ENCODE measurements around the gene SNTB2.

The SNTB2 gene

DNA sequence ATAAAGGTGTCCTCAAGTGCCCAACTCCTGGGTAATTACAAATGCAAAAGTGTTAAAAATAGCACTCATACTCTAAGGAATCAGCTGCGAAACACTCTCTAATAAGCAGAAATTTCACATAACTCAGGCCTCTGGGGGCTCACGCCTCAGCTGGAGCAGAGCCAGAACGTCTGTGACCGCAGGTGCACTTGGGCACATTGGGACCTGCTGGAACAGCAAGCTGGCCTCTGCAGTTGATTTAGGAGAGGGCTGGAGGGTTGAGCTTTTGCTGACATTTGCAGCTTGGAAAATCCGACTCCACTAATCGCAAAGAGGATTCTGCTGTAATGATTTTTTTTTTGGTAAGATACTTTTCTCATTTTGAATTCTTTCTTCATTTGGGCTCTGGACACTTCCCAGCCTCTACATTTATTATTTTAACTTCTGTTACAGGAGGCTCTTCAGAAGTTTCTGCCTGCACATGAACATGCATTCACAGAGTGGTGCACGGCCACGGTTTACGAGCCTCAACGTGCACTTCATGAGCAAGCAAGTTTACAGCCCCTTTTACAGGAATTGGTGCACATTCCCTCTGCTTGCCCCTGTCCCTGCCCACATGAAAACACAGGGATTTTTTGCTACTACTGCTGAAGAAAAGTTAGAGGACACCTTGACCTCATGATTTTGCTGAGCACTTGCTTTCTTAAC lies 4.1 kb upstream of the SNTB2 start:
- DNase-seq, result no peak

DNA sequence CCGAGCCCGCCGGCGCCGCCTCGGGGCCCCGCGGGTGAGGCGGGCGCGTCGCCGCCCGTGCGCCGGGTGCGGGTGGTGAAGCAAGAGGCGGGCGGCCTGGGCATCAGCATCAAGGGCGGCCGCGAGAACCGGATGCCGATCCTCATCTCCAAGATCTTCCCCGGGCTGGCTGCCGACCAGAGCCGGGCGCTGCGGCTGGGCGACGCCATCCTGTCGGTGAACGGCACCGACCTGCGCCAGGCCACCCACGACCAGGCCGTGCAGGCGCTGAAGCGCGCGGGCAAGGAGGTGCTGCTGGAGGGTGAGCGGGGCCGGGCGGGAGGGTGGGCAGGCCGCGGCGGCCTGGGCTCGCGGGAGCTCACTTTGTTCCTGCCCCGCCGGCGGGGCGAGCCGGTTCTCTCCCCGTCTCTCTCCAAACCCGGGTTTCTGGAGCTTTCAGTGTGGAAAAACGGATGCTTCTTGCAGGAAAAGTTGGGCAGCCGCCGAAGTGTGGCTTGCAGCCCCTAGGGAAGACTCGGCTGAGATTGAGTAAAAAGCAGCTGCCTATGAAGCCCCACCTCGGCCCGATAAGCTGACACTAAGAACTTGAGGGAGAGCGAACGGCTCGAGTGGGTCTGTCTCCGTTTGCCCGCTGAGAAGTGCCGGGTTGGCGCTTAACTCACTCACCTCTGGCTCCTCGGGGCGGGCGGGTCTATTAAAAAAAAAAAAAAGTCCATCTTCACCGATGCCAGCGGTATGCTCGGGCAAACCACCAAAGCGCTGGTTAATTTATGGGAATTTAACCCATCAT lies 677 bp downstream of the SNTB2 start:
- no peak for DNase-seq

DNA sequence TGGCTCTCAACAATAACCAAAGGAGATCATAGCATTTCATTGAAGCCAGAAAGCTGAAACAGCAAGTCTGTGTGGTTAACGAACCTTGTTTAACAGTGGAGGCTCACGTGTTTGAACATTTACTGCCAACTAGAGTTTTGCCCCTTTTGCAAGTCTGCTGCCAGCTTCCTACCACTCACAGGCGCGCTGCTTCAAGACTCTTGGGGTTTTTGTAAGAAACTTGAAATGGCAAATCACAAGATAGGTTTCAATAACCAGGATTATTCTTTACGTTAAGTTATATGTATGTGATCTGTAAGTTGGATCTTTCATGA lies 1.2 kb downstream of the SNTB2 start:
- no peak for DNase-seq

DNA sequence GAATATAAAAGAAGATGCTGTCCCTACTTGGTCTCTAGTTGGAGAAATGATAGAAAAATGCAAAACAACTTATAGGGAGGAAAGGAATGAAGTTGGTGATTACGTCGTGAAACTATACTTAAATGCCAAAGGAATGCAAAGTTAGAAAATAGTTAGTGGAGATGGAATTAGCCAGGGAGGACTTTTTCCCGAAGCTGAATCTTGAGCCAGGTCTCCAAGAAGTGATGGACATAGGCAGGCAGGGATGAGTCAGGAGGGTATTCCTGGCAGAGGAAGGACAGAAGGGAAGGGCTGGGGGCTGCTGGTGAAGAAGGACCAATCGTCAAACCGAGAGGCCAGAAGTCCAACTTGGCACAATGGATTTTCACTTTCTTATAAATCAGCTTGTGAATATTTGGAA lies 1.8 kb downstream of the SNTB2 start:
- no peak for DNase-seq

DNA sequence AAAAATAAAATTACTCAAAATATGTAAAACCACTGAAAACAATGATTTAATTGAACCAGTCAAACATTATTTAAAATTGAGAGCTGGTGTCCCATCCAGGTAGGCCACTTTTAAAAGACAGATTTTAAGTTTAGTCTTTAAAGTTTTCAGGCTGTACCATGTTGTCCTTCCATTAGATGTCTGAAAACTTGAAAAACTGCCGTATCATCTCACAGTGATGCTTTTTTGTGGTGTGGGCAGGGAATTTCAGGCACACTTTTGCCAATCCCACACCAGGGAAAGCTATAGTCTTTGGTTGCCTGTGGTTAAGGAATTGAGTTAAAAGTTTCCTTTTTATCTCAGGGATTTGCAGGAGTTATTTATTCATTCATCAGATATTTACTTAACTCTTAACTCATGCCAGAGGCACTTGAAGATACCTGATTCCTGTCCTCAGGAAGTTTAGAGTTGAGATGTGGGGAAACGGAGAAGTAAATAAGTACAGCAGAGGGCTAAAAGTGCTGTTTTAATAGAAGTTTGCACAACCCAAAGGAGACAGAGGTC lies 3.2 kb downstream of the SNTB2 start:
- DNase-seq, result no peak

DNA sequence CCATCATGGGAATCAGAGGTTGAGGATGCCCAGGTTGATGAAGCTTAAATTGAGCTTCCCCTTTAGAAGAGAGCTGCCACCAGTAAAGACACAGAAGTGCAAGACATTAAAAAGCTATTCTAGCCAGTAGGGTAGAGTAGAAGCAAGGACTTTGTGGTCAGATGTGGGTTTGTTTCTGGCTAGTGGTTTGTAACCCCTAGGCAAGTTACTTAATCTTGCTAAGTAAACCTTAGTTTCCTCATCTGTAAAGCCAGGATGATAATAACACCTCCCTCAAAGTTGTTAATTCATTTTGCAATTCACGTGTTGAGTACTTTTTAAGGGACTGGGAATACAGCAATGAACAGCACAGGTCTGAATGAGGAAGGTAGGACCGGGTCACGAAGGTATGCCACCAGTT lies 3.6 kb downstream of the SNTB2 start:
- no peak for DNase-seq

DNA sequence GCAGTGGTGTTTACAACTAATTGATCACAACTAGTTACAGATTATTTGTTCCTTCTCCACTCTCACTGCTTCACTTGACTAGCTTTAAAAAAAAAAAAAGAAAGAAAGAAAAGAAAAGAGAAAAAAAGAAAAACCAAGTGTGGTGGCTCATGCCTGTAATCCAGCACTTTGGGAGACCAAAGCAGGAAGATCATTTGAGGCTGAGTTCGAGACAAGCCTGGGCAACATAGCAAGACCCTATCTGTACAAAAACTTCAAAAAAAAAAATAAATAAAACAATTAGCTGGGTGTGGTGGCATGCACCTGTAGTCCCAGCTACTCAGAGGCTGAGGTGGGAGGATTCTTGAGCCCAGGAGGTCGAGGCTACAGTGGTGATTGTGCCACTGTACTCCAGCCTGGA lies 4.2 kb downstream of the SNTB2 start:
- DNase-seq, result no peak

DNA sequence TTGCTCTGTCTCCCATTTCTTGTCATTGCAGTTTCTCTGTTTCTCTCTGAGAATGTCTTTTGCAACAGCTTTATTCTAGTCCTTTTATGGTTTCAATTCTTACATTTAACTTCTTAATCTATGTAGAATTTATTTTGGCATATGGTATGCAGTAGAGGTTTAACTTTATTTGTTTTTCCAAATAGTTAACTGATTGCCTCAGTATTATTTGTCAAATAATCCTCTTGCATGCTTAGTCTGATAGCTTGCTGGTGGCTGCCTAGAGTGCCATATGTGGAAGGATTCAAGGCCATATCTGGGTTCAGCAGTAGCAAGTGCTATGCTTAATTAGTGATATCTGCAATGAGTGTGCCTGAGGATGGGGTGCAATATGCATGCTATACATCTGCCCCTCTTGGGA lies 6.9 kb downstream of the SNTB2 start:
- no peak for DNase-seq

DNA sequence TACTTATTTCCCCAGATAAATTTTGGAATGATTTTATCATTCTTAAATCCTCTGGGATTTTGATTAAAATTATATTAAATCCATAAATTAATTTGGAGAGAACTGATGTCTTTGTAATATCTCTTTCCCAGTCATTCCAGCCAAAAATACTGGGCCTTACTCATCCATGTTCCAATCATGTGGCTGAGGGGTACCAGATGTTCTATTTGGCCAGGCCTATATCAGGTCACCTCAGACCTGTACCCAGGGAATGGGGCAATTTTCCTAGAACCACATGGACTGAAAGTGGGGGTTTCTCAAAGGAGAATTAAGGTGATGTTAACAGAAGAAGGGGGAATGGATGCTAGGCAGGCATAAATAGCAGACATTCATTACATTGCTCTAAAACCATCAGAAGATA lies 7.5 kb downstream of the SNTB2 start:
- no peak for DNase-seq

DNA sequence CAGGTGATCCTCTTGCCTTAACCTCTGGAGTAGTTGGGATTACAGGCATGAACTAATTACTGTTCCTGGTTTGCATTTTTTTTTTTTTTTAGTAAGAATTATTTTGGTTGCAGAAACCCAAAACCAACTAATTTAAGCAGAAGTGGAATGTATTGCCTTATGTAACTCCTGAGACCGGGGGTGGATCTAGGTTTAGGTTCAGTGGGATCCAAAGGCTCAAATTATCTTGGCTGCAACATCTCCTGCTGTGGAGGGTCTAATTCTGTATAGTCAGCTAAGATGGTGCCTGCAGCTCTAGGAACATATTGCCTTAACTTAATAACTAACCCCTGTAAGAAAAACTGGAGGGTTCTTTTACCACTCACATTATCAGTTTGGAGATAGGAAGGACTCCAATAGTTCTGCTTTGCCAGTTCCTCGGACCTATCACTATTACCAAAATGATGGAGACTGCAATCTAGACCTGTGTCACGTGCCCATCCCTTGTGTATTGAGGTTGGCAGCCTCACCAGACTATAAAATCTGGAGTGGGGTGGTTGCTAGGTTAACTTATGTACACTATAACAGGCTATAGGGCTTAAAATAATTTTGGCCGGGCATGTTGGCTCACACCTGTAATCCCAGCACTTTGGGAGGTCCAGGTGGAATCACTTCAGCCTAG lies 8.5 kb downstream of the SNTB2 start:
- DNase-seq, result no peak

DNA sequence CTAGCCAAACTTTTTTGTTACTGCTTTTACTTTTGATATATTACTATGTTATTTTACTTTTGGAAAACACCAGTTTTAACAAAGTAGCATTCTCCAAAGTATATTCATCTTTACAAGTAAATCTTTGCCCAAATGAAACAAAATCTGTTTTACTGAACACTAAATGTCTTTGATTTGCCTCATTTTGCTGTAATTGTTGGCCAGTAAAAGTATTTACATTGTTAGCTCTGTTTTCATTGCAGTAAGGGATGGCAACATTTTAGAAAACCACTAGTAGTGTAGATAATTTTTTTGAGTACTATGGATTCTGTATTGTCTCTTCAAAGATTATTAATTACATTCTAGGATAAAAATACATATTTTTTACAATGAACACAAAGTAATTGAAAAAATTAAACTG lies 10.6 kb downstream of the SNTB2 start:
- DNase-seq, result no peak

DNA sequence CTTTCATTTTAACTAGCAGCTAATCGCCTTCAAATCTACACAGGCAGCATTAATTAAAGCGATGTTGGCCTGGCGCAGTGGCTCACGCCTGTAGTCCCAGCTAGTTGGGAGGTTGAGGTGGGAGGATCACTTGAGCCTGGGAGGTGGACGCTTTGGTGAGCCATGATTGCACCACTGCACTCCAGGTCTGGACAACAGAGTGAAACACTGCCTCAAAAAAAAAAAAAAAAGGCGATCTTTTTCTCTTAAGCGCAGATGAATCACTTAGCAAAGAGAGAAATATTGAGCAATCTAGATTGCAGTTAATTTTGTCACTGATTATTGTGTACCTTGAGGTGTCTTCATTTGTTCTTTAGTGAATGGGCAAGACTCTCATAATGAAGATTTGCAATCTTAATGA lies 12.4 kb downstream of the SNTB2 start:
- DNase-seq, result no peak

DNA sequence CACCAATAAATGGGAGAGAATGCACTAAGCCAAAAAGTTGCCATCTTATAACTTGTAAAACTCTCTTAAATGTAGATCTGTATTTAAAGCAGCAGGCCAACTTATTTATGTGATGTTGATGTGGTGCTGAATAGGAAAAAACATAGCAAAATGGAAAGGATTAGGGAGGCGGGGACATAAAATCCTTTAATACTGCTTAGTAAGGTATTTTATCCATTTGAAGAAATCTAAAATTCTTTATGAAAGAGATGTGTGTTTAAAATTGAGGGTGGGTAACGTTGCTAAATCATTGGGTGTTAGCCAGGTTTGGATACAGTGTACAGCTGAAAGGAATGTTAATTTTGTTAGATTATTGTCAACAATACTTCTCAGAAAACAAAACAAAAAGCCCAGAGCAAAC lies 14.3 kb downstream of the SNTB2 start:
- no peak for DNase-seq

DNA sequence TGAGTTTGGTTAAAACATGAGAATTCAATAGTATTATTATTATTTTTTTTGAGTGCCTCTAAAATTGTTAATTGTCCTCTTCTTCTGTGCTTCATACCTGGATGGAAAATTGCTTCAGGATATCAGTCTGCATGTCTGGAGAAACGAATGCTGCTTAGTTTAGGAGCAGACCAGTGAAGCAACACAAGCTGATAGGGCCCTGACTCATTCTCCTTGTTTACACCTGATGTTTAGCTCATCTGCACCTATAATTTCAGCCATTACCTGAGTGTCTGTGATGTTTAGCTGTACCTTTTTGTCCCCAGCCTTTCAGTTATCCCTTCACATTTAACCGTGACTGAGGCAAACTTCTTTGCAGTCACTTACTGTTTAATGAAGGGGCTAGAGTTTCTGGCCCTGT lies 14.8 kb downstream of the SNTB2 start:
- no peak for DNase-seq

DNA sequence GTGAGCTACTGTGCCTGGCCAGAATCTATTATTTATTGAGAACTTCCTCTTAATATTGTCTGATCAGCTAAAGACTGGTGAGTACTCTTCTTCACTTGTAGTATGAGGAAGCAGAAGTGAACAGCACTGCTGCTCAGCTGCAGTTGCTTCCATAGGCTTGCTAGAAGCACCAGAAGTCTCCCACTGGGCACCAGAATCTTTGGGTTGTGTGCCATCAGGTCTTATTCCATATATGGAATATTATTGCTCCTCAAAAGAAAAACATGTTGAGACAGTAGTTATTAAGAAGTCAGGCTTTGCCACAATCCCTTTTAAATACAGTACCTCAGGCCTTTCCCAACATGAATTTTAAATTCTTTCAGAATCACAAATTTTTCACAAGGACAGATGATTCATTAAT lies 17.2 kb downstream of the SNTB2 start:
- no peak for DNase-seq

DNA sequence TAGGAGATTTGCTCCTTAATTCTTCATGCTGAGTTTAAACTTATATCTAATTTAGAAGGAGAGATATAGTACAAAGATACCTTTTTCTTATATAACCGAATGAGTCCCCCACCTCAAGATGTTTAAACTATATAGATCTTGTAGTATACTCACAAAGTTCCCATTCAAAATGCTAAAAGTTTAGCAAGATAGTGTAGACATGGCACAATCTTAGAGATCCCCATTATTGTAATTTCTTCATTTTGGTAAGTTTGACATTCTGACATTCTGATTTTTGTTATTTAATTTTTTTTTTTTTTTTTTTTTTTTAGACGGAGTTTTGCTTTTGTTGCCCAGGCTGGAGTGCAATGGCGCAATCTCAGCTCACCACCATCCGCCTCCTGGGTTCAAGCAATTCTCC lies 22.8 kb downstream of the SNTB2 start:
- no peak for DNase-seq

DNA sequence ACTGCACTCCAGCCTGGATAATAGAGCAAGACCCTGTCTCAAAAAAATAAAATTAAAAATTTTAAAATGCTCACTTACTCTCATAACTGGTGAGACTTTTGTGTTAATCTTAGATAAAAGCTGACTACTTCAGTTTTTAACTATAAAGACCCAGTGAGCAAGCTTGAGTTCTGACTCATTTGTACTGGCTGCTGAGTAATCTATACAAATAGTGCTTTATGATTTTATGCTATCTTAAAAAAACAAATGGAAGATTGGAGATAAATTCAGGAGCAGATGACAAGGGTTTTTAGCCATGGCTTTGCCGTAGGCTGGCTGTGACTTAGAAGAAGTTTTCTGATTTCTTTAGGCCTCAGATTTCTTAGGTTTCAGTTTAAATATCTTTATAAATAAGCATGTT lies 30.5 kb downstream of the SNTB2 start:
- DNase-seq, result no peak

DNA sequence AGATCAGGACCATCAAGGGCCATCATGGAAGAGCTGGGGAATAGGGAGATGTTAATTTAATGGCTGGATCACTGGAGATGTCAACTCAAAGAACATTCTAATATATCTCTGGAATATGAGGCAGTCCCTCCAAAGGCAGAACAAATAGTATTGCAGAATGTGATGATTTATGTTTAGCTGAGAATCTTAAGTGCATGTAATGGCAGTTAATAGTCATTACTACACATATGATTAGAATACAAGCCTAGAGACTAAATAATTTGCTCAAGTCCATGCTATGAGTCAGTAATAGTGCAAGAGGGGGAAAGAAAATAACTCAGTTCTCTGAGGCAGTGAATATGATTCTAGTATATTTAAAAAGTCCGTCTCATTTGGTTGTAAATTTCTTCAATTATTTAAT lies 32.3 kb downstream of the SNTB2 start:
- DNase-seq, result no peak

DNA sequence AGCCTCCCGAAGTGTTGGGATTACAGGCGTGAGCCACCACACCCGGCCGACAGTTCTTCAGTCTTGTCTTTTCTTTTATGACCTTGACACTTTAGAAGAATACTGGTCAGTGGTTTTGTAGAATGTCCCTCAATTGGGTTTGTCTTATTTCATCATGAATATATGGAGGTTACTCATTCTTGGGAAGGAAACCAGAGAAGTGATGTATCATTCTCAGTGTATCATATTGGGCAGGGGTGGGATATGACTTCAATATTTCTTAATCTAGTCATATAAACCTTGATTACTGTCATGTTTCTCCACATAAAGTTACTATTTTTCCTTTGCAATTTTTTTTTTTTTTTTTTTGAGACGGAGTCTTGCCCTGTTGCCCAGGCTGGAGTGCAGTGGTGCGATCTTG lies 36.9 kb downstream of the SNTB2 start:
- no peak for DNase-seq

DNA sequence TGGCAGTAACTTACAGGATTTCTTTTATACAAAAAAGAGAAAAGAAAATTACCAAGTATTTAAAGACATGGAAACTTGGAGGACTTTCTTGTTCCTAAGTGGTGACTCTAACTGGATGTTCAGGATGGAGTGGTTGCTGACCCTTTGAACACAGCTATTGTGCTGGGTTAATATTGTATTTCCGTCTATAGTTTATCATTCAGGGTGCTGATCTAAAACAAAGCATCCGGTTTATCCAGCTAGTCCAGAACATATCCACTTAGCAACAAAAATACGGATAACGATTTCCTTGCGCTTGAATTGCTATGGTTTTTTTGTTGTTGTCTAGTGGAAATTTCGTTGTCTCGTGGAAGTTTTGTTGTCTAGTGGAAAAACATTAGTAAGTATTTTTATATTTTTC lies 38.2 kb downstream of the SNTB2 start:
- DNase-seq, result no peak

DNA sequence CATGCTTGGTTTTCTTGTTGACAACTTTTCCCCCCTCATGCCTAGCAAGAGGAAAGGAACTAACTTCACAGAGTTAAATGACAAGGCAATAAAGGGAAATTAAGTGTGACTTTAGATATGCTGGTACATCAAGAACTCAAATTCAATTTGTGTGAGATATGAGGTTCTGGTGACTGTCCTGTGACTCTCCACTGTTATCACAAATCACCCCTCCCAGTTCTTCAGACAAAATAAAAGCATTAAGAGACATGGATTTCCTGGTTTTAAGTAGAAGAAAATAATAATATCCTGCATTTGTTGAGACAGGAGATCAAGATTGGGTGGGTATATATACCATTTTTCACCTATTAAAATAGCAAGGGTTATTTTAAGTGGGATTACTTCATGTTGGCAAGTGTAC lies 46.2 kb downstream of the SNTB2 start:
- DNase-seq, result no peak

DNA sequence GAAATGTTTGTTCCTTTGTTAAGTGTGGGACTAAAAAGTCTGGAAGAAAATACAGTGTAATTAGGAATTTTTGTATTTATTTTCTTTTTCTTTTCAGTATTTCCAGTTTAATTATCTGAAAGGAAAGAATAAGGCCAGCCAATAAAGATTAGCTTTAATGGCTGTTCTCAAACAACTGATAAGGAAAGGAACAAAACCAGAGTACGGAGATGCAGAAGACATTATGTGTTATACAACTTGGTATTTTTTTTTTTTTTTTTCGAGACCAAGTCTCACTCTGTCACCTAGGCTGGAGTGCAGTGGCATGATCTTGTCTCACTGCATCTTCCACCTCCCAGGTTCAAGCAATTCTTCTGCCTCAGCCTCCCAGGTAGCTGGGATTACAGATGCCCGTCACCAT lies 47.5 kb downstream of the SNTB2 start:
- DNase-seq, result no peak

DNA sequence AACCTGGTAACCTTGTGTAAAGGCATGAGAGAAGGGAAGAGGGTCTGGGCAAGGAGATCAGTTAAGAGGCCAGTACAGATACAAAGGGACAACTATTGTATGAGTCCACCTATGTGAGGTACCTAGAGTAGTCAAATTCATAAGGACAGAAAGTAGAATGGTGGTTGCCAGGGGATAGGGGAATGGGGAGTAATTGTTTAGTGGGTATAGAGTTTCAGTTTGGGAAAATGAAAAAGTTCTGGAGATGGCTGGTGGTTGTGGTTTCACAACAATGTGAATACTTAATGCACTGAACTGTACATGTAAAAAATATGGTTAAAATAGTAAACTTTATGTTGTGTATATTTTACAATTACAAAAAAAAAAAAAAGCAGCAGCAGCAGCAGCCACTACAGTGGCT lies 49.4 kb downstream of the SNTB2 start:
- no peak for DNase-seq

DNA sequence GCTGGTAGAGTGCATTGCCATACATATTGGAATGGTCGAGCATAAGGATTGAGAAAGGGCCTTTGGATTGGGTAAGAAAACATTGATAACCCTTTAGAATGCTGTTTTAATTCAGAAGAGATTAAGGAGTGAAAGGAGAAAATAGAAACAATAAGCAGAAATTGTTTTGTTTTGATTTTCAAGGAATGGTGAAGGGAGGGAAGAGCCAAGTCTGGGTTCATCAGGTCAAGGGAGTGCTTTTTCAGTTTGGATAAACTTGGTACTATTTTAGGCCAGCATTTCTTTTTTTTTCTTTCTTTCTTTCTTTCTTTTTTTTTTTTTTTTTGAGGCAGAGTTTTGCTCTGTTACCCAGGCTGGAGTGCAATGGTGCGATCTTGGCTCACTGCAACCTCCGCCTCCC lies 50.3 kb downstream of the SNTB2 start:
- no peak for DNase-seq

Measured in NCI-H2107 (cell line).